ENCODE results near the gene SESN2.

Gene SESN2, protein sequence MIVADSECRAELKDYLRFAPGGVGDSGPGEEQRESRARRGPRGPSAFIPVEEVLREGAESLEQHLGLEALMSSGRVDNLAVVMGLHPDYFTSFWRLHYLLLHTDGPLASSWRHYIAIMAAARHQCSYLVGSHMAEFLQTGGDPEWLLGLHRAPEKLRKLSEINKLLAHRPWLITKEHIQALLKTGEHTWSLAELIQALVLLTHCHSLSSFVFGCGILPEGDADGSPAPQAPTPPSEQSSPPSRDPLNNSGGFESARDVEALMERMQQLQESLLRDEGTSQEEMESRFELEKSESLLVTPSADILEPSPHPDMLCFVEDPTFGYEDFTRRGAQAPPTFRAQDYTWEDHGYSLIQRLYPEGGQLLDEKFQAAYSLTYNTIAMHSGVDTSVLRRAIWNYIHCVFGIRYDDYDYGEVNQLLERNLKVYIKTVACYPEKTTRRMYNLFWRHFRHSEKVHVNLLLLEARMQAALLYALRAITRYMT

DNA sequence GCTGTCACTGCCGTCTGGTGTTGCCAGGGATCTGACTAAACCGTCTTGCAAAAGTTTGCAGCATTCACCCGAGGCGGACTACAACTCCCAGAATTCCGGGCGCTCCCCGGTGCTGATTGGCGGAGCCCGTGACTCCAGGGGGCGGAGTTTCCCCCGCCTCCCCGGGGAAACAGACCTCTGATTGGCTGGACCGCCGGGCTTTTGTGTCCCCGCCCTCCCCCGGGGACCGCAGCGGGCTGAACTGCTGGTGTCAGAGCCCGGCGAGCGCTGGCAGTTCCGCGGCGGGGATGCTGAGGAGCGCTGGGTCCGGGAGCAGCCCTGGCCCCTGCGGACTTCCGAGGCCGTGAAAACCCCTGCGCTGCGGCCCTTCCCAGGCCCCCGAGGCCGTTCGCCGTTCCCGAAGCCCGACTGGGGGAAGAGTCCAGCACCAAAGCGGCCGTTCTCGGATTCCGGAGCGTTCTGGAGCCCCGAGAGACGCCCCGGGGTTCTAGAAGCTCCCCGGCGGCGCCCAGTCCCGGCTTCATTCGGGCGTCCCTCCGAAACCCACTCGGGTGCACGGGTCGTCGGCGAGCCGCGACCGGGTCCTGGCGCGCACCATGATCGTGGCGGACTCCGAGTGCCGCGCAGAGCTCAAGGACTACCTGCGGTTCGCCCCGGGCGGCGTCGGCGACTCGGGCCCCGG, at the start of gene SESN2:
Gene SESN2 (plus strand): TSS at position 267 of the 682 bp plus-strand sequence. CDS start 330 bp downstream, at position 597.
- peak; percentile 98 for DNase-seq

DNA sequence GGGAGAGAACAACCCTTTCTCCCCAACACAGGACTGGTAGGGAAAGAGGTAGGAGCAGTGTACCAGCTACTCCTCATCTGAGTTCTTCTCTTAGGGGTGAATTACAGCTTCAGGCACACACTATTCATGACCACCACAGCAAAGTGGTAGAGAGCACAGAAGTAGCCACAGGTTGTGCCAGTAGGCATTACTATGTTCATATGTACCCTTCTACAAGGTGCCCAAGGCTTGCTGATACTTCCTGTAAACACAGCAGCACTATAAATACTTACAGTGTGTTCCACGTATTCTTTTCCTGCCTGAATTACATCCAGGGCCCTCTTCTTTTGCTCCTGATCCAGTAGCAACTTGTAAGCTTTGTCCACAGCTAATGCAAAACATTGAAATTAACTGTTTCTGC, 49.6 kb upstream of the SESN2 start:
- no peak for DNase-seq

DNA sequence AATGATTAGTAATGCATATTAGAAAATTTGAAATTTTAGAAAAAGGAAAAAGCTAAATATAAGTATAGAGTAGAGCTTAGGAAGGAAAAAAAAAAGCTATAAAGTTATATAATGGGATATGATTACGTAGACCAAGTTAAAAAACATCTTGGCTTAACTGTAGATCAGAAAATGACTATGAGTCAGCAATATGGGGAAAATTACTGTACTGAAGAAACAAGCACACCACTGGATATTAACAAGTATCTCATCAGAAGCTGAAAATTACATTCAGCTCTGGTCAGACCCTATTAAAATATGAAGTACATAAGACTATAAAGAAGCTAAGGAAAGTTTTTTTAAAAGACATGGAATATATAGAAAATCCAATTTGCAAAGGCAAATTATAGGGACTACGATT, 46.0 kb upstream of the SESN2 start:
- no peak for DNase-seq

DNA sequence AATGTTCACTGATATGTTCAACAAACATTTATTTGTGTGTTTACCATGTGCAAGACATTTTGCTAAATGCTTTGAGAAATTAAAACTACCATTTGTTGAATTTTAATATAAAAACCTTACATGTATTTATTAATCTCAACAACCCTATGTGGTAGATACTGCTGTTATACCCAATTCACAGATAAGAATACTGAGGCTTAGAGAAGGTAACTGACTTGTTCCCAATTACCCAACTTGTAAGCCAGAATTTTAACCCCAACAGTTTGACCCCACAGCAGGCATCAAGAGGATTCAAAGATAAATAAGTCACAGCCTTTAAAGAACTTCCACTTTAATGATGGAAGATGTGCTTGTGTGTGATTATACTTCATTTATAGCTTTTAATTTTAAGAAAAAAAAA, 30.2 kb upstream of the SESN2 start:
- no peak for DNase-seq

- DNase-seq, result no peak
Observed at GRCh38 chr1:28229996-28230395, 29.3 kb upstream of the SESN2 start.

- DNase-seq, result peak; percentile 92
Observed at GRCh38 chr1:28232558-28233263, 26.6 kb upstream of the SESN2 start, which contains the start of gene DNAJC8. DNAJC8 (minus strand) TSS chr1:28233029; CDS start chr1:28232998, 31 bp downstream.

- DNase-seq, result no peak
Observed at GRCh38 chr1:28233264-28233606, 26.1 kb upstream of the SESN2 start.

- peak; percentile 96 for DNase-seq
Observed at GRCh38 chr1:28235755-28236655, 23.3 kb upstream of the SESN2 start, which contains the start of gene ATP5IF1. ATP5IF1 (plus strand) TSS chr1:28236124; CDS start chr1:28236184, 60 bp downstream.

DNA sequence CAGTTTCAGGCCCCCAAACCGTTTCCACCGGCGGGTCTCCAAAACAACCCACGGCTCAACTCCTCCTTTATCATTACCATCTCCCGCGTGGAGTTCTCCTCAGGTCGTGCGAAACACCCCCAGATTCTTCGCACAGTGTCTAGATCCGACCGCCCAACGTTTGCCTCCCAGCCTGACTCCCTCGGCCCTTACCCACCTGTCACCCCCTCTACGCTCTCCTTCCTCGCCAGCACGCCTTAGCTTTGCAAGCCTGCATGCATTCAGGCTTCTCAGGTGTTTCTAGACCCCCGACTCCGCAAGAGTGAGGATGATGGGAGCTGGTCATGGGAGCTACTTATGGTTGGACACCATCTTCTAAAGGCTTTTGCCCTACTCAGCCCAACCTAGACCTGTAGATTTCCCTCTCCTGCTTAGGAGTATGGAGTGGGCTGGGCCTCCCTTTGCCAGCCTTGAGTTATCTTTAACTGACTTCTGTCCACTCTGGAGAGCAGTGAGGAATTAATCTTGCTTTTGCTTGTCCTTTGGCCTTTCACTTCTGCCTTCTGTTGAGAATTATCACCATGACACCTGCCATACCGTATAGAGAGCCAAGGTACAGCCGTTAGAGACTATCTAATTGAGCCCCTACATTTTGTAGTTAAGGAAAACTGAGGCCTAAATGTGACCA, 22.5 kb upstream of the SESN2 start:
- no peak for DNase-seq

DNA sequence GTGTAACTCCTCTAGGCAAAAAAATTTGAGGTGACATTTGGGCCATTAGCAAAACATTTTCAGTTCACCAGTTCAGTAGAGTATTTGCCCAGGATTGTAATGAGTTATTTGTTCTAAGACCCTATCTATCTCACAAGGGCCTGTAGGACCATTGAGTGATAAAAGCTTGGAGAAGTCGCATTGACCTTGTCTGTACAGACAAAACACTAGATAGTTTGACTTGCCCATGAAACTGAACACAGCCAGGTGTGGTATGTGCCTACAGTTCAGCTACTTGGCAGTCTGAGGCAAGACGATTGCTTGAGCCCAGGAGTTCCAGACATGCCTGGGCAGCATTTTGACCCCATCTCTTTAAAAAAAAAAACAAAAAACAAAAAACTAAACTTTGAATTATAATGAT, 20.3 kb upstream of the SESN2 start:
- DNase-seq, result no peak

- DNase-seq, result no peak
Observed at GRCh38 chr1:28240024-28240423, 19.3 kb upstream of the SESN2 start.

- DNase-seq, result no peak
Observed at GRCh38 chr1:28241638-28242241, 17.6 kb upstream of the SESN2 start.

GRCh38 chr1:28243685-28244311, 15.5 kb upstream of the SESN2 start:
- DNase-seq, result no peak

GRCh38 chr1:28244549-28245251, 14.6 kb upstream of the SESN2 start:
- no peak for DNase-seq

- peak; percentile 49 for DNase-seq
Observed at GRCh38 chr1:28246427-28246832, 12.9 kb upstream of the SESN2 start.

GRCh38 chr1:28247612-28248272, 11.6 kb upstream of the SESN2 start:
- DNase-seq, result no peak

DNA sequence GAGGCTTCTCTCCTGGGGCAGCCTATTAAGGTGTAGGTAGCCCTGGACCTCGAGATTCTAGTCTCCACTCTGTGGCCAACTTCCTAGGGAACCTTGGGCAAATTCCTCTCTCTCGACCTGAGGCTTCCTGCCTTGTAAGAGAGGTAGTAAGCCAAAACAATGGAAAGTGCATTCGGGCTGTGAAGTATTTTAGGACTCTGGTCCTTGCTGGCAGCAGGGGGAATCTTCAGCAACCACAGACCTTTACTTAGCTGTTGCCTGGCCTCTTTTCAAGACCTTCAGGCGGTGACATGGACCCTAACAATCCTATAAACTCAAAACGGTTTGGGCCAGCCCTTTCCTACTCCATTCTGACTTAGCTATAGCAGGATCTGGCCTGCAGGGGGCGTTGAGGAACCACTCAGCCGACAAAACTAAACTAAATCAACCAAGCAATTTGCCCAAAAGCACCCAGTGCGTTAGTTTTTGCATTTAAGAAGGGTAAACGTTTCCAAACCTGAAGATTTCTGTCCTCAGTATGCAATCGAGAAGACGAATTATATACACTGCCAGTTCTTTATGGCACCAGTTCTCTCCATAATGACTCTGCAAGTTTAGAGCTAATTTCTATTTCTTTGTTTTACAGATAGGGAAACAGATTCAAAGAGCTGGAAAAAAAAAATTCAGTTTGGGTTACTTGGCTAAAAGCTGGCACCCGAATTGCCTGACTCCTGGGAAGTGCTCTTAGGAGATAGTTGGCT, 10.9 kb upstream of the SESN2 start:
- DNase-seq, result peak; percentile 80

DNA sequence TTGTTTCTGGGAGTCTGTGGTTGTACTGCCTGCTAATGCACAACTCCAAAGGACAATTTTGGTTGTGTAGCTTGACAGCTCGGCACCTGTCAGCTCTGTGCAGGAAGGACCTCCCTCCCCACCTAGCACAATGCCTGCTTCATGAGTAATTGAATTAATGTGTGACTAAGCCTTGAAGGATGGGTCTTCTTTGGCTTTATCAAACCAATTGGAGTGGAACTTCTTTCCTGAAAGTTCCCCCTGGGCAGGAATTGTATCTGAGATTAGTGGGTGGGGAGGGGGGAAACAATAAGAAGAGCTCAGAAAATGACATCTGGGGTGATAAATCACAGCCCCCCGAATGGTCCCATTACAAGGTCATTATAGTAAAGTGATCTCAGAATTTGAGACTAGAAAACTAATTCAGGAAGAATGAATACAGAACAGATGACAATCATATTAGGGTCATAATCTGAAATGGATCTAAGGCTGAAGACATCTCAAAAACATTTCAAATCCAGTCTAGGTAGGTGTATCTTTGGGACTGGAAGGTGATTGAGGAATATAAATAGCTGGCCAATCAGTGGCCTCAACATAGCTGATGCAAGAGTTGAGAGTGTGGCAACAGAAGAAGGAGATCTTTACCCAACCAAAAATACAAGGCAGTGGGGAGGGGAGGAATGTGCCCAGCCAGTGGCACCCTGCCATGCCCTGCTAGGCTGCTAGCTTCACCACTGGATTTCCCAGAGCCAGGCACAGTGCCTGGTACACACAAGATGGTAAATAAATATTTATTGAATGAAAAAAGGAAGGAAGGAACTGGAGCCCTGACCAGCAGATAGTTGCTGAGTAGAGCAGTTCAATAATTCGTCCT, 10.1 kb upstream of the SESN2 start:
- DNase-seq, result no peak
